Esophagus squamous epithelium (tissue), 4 donors: ENCODE results near the gene GBX1.

ENCODE experiments used
- CTCF ChIP-seq, 6 experiments: fragments of 450-650 bp in 4 of 6; fragments of 200-600 bp in 2 of 6; sonication (generic) in 2 of 6; IDR thresholded peaks; one replicate each; pipeline ENCODE4 v1.5.1; 2016 to 2019; ENCODE audit warnings: antibody characterized with exemption in 6 of 6, mild to moderate bottlenecking in 4 of 6, moderate library complexity in 4 of 6
- POLR2A ChIP-seq, 4 donors: fragments of 450-650 bp; IDR thresholded peaks; one replicate each; pipeline ENCODE4 v1.6.1; 2017; ENCODE audit warnings: antibody characterized with exemption in 4 of 4, mild to moderate bottlenecking in 4 of 4, moderate library complexity in 3 of 4

- TF ChIP-seq CTCF (IDR thresholded peaks at IDR 0.05) = no peak
- no peak for TF ChIP-seq POLR2A (IDR thresholded peaks at IDR 0.05)
Measured at GRCh38 chr7:151168787-151169162, 1.3 kb upstream of the GBX1 start.
